Erythroblast (primary cell): ENCODE results near the gene CHST15.

Source experiments
- GATA1 ChIP-seq: IDR thresholded peaks from 2 replicates; pipeline ENCODE4 v1.6.1; 2011; ENCODE audit warnings: low read depth, mild to moderate bottlenecking, control low read depth, low read length, moderate library complexity
- POLR2A ChIP-seq: IDR thresholded peaks from 2 replicates; pipeline ENCODE4 v1.6.1; 2011; ENCODE audit warnings: mild to moderate bottlenecking, low read length

GRCh38 chr10:124065382-124066125, 27.8 kb downstream of the CHST15 start:
- TF ChIP-seq POLR2A, result no peak
- no peak for TF ChIP-seq GATA1
